K562 (cell line): ENCODE measurements around the gene RGL2.
"Not testable (repeated sequence)": the region's sequence is repeated elsewhere in the genome, so short reads cannot be mapped to it uniquely, and the experiment has no call there.

Source experiments
- JUN ChIP-seq, 2 experiments: sonication (generic) in 1 of 2; formaldehyde crosslinking in 1 of 2; IDR thresholded peaks; 2 replicates each; pipeline versions ENCODE4 v1.6.1 to v1.8.0; 2012 to 2022; ENCODE audit warnings: borderline replicate concordance in 2 of 2, mild to moderate bottlenecking in 2 of 2, improper control_type of control experiment in 1 of 2, low read depth in 1 of 2, low read length in 1 of 2, missing genetic modification reagents in 1 of 2
- LEF1 ChIP-seq: fragments of 450-650 bp; IDR thresholded peaks from 2 replicates; pipeline ENCODE4 v1.6.1; 2016; ENCODE audit warnings: mild to moderate bottlenecking
- NR1H2 ChIP-seq: sonication (generic); formaldehyde crosslinking; IDR thresholded peaks from 2 replicates; pipeline ENCODE4 v1.4.0; 2020; ENCODE audit warnings: mild to moderate bottlenecking, missing genetic modification reagents
- PCBP1 ChIP-seq: fragments of 200-400 bp; formaldehyde crosslinking; IDR thresholded peaks from 2 replicates; pipeline ENCODE4 v1.6.1; 2018; ENCODE audit warnings: mild to moderate bottlenecking, low read depth, low read length; ENCODE audit not compliant: poor library complexity, severe bottlenecking
- POLR2A ChIP-seq: fragments of 450-650 bp; conservative IDR thresholded peaks from 2 replicates; pipeline ENCODE4 v1.6.1; 2016
- RAD21 ChIP-seq, 2 experiments: fragments of 250-450 bp in 1 of 2; fragments of 450-650 bp in 1 of 2; sonication (Bioruptor Pico) in 1 of 2; formaldehyde crosslinking in 1 of 2; IDR thresholded peaks in 1 of 2; conservative IDR thresholded peaks in 1 of 2; 2 replicates each; pipeline versions ENCODE4 v1.4.0 to v1.8.0; 2020 to 2022; ENCODE audit warnings: mild to moderate bottlenecking in 2 of 2, moderate library complexity in 1 of 2
- SP2 ChIP-seq: IDR thresholded peaks from 2 replicates; pipeline ENCODE4 v1.6.1; 2011; ENCODE audit warnings: mild to moderate bottlenecking, low read depth, low read length, moderate library complexity; ENCODE audit not compliant: poor library complexity, severe bottlenecking; ENCODE audit errors: extremely low read depth
- TRIM28 ChIP-seq: fragments of 450-650 bp; IDR thresholded peaks from 2 replicates; pipeline ENCODE4 v1.6.1; 2017
- YY1 ChIP-seq, 3 experiments: IDR thresholded peaks; 2 replicates each; pipeline ENCODE4 v1.6.1; 2011; ENCODE audit warnings: low read length in 2 of 3, mild to moderate bottlenecking in 2 of 3, moderate library complexity in 2 of 3, borderline replicate concordance in 1 of 3, control low read depth in 1 of 3, low read depth in 1 of 3; ENCODE audit not compliant: insufficient read depth in 3 of 3, insufficient replicate concordance in 2 of 3, control insufficient read depth in 1 of 3, insufficient read length in 1 of 3; ENCODE audit errors: extremely low read depth in 1 of 3

GRCh38 chr6:33346972-33347371 lies 48.2 kb upstream of the RGL2 start:
- TF ChIP-seq POLR2A; RAD21 (CRISPR knock-in tag; conservative IDR thresholded peaks at IDR 0.05 in 1 of 2, IDR thresholded peaks at IDR 0.05 in 1 of 2); PCBP1; JUN (IDR thresholded peaks at IDR 0.05; ENCODE audit: borderline replicate concordance, low read depth, low read length); JUN (CRISPR knock-in tag; IDR thresholded peaks at IDR 0.05; ENCODE audit: borderline replicate concordance); NR1H2 (CRISPR knock-in tag); TRIM28; LEF1; SP2; YY1 (IDR thresholded peaks at IDR 0.05; ENCODE audit: borderline replicate concordance in 1 of 3, control insufficient read depth in 1 of 3, extremely low read depth in 1 of 3, insufficient read depth in 3 of 3, insufficient read length in 1 of 3, insufficient replicate concordance in 2 of 3, low read depth in 1 of 3, low read length in 2 of 3): not testable (repeated sequence)
